CD1c-positive myeloid dendritic cell (primary cell): ENCODE measurements around the gene LRBA.

Experiments used
- DNase-seq: peaks from one replicate; pipeline ENCODE4 v3.0.0-alpha.2; 2016; ENCODE audit errors: extremely low spot score

The LRBA gene

GRCh38 chr4:150590631-150591030 lies 424.5 kb downstream of the LRBA start:
- DNase-seq, result no peak

- no peak for DNase-seq
Measured at GRCh38 chr4:150589157-150589556, 425.9 kb downstream of the LRBA start.

- DNase-seq, result no peak
Measured at GRCh38 chr4:150588316-150588715, 426.8 kb downstream of the LRBA start.

GRCh38 chr4:150586162-150586810 lies 428.8 kb downstream of the LRBA start:
- DNase-seq, result no peak

GRCh38 chr4:150585611-150586010 lies 429.5 kb downstream of the LRBA start:
- no peak for DNase-seq

- DNase-seq, result no peak
Measured at GRCh38 chr4:150584111-150584915, 430.8 kb downstream of the LRBA start.

- DNase-seq, result no peak
Measured at GRCh38 chr4:150583287-150584110, 431.6 kb downstream of the LRBA start.

- no peak for DNase-seq
Measured at GRCh38 chr4:150582873-150583286, 432.2 kb downstream of the LRBA start.

GRCh38 chr4:150582146-150582872 lies 432.8 kb downstream of the LRBA start, which contains the start of gene MAB21L2:
Gene MAB21L2 (plus strand): TSS chr4:150582151. CDS start chr4:150583030, 879 bp downstream.
- DNase-seq, result no peak

- DNase-seq, result no peak
Measured at GRCh38 chr4:150581641-150582051, 433.4 kb downstream of the LRBA start.

GRCh38 chr4:150581056-150581605 lies 434.0 kb downstream of the LRBA start:
- no peak for DNase-seq

GRCh38 chr4:150580306-150580705 lies 434.8 kb downstream of the LRBA start:
- no peak for DNase-seq

- no peak for DNase-seq
Measured at GRCh38 chr4:150579551-150580234, 435.4 kb downstream of the LRBA start.

- DNase-seq, result no peak
Measured at GRCh38 chr4:150578745-150579501, 436.2 kb downstream of the LRBA start.

GRCh38 chr4:150577796-150578195 lies 437.3 kb downstream of the LRBA start:
- no peak for DNase-seq

- DNase-seq, result no peak
Measured at GRCh38 chr4:150574678-150575077, 440.4 kb downstream of the LRBA start.

GRCh38 chr4:150573534-150573933 lies 441.6 kb downstream of the LRBA start:
- DNase-seq, result no peak

- no peak for DNase-seq
Measured at GRCh38 chr4:150572704-150573504, 442.2 kb downstream of the LRBA start.

- DNase-seq, result no peak
Measured at GRCh38 chr4:150570862-150571261, 444.2 kb downstream of the LRBA start.
